ENCODE data around the gene ARL6IP4.

ARL6IP4 gene

DNA sequence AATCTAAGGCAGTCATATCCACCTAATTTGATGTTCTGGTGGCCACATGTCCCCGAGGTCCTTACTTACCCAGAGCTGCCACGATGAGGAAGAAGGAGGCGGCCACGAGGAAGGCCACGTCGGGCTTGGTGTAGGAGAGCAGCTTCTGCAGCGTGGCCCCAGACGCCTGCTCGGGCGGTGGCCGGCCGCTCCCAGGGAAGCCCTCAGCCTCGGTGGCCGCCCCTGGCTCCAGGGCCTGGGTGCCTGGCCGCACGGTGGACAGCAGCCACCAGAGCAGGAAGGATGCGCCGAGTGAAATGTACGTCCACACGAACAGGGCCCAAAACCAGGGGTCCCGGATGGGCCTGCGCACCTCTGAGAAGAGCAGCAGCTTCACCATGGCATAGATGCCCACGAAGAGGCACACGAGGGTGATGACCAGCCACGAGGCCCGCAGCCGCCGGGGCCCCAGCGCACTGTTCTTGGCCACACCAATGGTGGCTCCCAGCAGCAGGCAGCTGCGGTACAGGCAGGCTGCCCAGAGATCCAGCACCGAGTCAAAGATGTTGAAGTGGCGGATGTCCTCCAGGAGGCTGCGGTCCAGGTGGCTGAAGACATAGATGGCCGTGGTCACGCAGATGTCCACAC lies 20.8 kb upstream of the ARL6IP4 start:
- no peak for DNase-seq

DNA sequence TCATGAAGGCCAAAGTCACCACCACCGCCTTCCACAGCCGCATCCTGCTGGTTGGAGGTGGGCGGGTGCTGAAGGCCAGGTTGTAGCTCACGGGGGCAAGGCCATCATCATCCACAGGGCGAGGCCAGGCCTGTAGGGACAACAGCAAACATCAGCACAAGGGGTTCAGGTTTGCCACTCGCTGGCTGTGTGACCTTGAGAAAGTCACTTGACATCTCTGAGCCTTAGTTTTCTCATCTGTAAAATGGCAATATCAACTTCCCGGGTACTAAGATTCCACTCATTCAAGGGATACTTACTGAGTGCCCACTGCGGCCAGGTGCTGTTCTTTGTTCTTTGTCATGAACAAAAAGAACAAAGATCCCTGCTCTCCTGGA lies 20.3 kb upstream of the ARL6IP4 start:
- DNase-seq: no peak

GRCh38 chr12:122961531-122962329 lies 18.8 kb upstream of the ARL6IP4 start:
- no peak for DNase-seq

DNA sequence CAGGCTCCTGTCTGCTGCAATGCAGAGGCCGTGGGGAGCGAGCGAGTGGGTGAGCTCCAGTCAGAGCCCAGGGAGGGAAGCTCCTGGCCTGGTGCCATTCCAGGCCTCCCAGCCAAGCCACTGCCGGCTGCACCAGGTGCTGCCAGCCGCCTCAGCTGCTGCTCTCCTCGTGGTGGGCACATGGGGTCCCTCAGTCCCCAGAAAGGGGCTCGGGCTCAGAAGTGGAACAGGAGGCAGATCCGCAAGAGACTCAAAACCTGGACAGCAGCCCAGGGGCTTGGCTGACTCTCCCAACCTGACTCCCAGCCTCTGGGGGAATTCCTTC lies 16.6 kb upstream of the ARL6IP4 start:
- DNase-seq: no peak

DNA sequence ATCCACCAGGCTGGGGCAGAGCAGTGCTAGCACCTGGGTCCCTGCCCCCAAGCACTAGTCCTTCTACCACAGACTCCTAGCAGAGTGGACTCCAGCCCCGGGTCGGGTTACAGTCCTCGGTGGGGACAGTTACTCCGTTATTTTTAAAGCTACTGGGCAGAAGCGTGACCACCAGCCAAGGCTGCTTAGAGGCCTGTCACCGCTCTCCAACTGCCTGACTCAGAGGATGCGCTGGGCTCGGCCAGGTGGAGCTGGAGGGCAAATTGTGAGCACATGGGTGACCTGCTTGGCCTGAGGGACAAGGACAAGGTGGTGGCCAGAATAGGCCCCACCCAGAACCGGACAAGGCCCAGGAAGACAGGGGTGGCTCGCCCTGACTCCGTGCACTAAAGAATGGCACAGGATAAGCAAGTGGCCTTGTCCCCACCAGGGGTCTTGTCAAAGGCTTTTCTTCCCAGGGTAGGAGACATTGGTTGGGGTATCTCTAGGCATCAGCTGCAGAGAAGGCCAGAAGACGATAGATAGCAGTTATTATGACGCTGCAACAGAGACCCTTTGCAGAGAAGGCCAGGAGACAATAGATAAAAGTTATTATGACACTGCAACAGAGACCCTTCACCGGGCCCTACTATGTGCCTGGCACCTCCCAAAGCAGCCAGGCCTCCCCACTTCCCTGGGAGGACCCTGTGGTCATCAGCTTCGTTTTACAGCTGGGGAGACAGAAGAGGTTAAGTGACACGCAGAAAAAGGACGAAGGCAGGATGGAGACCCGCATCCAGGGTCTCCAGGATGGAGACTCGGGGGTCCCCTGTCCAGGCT lies 15.8 kb upstream of the ARL6IP4 start:
- no peak for DNase-seq

DNA sequence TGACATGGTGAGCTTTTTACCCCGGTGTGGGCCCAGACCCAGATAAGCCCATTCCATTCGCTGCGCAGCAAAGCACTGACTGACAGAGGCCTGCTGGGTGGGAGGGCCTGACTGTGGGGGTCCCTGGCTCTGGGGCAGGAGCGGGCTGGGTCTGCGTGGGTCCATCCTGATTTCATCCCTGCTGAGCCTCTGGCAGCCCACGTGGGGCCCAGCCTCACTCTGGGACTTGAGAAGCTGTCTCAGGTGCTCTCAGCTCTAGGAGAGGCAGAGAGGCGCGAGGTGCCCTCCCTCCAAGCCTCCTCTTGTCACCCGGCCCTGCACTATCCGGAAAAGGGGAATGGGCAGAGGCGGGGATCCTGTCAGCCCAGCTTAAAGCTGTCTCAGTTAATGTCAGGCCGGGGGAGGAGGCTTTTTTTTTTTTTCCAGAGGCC lies 15.1 kb upstream of the ARL6IP4 start:
- no peak for DNase-seq

DNA sequence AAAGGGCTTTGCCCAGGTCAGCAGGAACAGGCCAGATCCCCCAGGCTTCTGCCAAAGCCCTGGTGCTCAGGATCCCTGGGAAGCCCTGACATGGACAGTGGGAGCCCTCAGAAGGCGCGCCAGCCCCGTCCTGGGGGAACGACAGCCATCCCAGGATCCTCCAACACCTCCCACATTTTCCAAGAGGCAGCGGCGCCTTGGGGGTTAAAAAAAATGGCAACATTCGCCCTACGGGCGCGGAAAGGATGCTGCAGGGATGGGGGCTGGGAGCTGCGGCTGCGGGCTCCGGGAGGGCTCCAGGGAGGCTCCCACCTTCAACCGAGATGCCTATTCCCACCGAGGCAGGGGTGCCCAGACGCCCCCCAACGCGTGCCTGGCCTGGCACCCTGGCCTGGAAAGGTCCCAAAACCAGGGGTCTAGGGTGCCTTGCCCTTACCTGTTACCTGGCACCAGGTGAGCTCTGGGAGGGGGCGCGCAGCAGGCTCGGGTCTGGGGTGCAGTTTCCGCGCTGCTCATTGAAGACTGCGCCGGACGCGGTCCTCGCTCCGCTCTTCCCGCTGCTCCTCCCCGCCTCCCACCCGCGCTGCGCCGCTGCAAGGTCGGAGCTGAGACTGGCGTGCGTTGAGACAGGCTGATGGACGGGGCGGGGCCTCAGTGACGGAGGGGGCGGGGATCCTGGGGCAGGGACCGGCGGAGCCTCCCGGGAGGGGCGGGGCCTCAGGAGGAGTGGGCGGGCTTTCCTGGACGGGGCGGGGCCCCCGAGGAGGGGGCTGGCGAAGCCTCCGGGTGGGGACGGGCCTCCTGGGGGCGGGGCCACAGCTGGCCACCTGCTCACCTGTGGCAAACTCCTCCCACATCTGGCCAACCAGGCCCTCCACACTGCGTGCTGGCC lies 14.4 kb upstream of the ARL6IP4 start, which contains the start of gene ABCB9:
Gene ABCB9, minus strand, starts transcription at position 613 of the 892 bp plus-strand sequence. CDS start 6,228 bp downstream, outside the sequence.
- DNase-seq: peak; percentile 90 to 97 (median 94)

- DNase-seq: no peak
Measured at GRCh38 chr12:122966743-122967550, 13.5 kb upstream of the ARL6IP4 start.

GRCh38 chr12:122968104-122968503 lies 12.4 kb upstream of the ARL6IP4 start:
- no peak for DNase-seq

- DNase-seq: no peak
Measured at GRCh38 chr12:122969676-122970075, 10.8 kb upstream of the ARL6IP4 start.

GRCh38 chr12:122974274-122974891 lies 6.1 kb upstream of the ARL6IP4 start:
- DNase-seq: peak; percentile 95 to 99 (median 97)

DNA sequence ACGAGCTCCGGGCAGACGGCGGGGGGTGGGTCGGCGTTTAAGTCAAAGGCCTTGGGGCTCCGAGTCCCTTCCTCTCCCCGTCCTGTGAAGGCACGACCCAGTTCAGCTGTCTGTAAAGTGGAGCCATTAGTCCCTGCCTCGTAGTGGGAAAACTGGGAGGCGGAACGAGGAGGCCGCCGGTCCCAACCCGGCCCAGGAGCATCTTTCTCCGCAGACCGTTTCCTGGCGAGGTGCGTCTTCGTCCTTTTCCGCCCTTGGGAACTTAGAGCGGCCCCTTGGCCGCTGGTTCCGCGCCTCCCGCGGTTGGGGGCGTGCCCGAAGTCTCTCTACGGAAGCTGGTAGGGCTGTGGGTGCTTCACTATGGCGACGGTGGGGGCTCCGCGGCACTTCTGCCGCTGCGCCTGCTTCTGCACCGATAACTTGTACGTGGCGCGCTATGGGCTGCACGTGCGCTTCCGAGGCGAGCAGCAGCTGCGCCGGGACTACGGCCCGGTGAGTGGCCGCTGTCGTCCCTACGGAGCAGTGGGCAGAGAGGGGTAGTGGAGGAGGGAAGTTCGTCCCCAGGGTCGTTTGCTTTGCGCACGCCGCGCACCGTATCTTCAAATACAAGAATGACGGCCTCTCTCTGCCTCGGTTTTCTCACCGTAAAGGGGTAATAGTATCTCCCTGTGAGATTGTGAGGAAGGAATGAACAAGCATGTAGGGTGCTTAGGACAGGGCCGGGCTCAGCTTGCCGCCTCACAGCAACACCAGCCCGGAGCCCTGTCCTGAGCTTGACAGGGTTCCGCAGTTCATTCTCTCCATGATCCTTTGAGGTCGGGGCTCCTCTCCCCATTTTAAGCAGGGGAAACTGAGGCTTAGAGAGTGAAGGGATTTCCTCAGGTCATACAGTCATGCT lies 5.3 kb upstream of the ARL6IP4 start, which contains the start of gene OGFOD2:
Gene OGFOD2, plus strand, starts transcription at position 353 of the 898 bp plus-strand sequence. Its CDS starts 8 bp downstream, at position 361.
- DNase-seq: peak; percentile 83 to 95 (median 90)

GRCh38 chr12:122975790-122976647 lies 4.5 kb upstream of the ARL6IP4 start:
- DNase-seq: no peak

DNA sequence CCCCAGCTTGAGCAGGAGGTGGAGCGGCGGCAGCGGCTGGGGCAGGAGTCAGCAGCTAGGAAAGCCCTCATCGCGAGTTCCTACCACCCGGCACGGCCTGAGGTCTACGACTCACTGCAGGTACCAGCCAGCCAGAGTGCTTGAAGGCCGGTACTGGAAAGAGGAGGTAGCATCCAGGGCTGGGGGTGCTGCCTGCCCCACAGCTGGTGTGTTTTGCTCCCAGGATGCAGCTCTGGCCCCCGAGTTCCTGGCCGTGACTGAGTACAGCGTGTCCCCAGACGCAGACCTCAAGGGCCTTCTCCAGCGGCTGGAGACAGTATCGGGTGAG lies 3.9 kb upstream of the ARL6IP4 start:
- no peak for DNase-seq

DNA sequence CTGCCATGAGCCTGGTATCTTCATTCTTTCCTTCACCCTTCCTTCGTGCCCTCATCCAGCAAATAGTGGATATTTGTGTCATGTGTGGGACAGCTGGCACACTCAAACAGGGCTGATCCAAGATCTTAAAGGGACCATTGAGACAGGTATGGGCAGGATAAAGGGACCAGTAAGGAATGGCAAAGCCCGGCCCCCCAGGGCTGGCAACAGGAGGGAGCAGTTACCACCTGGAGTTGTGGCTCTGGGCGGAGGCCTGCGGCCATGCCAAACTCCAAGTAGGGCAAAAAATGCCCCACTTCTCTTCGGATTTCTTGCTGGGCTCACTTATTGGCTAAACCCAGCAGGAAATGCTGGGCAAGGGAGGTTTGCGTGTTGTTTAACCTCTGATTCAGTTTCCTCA lies 3.3 kb upstream of the ARL6IP4 start:
- DNase-seq: no peak

DNA sequence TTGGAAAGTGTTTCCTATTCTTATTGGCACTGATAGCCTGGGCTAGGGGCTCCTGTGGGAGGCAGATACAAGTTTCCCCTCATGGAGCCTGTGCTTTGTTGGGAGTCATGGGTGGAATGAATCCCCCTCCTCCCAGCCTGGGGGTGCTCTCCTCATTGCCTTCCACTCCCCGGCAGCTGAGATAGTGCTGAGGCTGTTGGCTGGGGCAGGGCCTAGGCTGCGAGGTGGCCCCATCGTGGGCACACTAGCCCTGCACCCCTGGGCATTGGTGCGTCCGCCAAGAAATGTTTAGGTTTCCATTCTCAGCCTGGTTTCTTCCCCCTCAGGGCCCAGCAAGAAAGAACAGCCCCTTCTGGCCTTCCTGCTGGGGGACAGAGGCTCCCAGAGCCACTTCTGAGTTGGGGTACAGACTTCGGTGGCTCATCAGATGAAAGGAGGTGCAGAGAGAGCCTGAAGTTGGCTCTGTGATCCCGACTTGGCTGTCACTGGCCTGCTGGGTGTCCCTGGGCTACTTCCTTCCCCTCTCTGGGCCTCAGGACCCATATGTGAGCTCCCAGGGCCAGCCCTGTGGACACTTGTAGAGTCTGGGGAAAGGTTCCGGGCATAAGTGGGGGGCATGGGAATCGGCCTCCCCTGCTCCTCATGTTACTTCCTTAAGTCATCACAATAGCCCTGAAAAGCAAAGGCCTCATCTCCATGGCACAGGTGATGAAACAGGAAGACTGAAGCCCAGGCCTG lies 2.7 kb upstream of the ARL6IP4 start:
- no peak for DNase-seq

GRCh38 chr12:122978507-122978955 lies 1.9 kb upstream of the ARL6IP4 start:
- no peak for DNase-seq

Measured in T-helper 1 cell (primary cell).